Type B pancreatic cell (in vitro differentiated cells): ENCODE data around the gene TRAF1. TPM values are rescaled to one million over a fixed set of nuclear protein-coding genes. Genes with fewer than 3 reads are reported as not detected.
A peak's percentile ranks its signal among the peaks of the same experiment; 100 is the strongest.

ENCODE experiments used
- DNase-seq: peaks from one replicate; pipeline ENCODE4 v3.0.0; 2021; ENCODE audit warnings: mixed read lengths; ENCODE audit not compliant: unreplicated experiment; ENCODE audit errors: extremely low spot score
- H3K27ac Mint-ChIP-seq: 2 replicates; pipeline ENCODE4 v1.8.0; 2021; ENCODE audit warnings: mild to moderate bottlenecking, mixed read lengths
- H3K27me3 Mint-ChIP-seq: 2 replicates; pipeline ENCODE4 v1.8.0; 2021; ENCODE audit warnings: mixed read lengths
- H3K36me3 Mint-ChIP-seq: 2 replicates; pipeline ENCODE4 v1.8.0; 2021; ENCODE audit warnings: mixed read lengths
- H3K4me1 Mint-ChIP-seq: one replicate; pipeline ENCODE4 v1.8.0; 2021; ENCODE audit warnings: mixed read lengths; ENCODE audit not compliant: unreplicated experiment
- H3K4me3 Mint-ChIP-seq: 2 replicates; pipeline ENCODE4 v1.8.0; 2021; ENCODE audit warnings: mild to moderate bottlenecking, mixed read lengths
- H3K9me3 Mint-ChIP-seq: 2 replicates; pipeline ENCODE4 v1.8.0; 2021; ENCODE audit warnings: mixed read lengths
- total RNA-seq: library from RNA; stranded (reverse); gene quantifications from 2 replicates; pipeline ENCODE4 v1.2.1, GENCODE V29; 2021; ENCODE audit warnings: low replicate concordance
- TF ChIP-seq, protein P1 (sequence below): fragments of 200-600 bp; sonication (generic); conservative IDR thresholded peaks from 2 replicates; pipeline ENCODE4 v1.5.0; 2021; ENCODE audit warnings: antibody characterized with exemption, mild to moderate bottlenecking

The TRAF1 gene
- total RNA-seq, 1 donor from 2014 or later = 3.1 TPM

DNA sequence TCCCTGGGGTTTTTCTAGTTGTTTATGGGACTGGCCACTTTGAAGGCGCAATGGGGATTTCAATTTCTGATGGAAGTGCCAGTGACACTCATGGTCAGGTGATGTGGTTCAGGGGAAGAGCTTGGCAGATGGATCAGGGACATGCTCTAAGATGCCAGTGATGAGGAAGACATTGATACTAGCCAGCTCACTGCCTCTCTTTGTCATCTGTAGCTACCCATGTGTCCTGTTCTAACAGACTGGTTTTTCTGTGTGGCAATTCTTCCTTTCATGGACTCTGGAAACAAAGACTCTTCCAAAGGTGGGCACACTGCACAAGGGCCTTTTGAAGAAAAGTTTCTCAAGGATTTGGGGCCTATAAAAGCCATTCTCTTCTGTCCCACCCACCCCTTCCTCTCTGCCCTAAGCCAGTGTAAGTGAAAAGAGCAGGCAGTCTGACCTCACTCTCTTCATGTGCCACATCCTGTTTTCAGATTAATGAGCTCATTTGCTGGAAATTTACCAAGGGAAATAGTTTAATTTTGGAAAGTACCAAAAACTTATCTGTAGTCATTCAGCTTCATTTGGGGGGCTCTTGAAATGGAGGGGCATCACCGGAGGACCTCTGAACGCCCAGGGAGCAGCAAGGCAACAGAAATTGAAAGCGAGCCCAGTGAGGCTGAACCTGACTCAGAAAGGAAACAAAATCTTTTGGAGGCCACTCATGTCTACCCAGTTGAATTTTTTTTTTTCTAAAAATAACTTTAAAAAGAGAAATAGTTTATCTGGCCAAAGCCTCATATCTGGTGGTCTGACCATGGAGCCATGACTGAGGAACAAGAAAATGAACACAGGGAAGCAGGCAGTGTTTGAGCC is 4.9 kb upstream of the TRAF1 start:
- H3K27me3 Mint-ChIP-seq = peaks cover 10% of the 10 kb centered on the region
- H3K27ac Mint-ChIP-seq = no peak overlapping the region
- no peak for DNase-seq
- no peaks in the 10 kb centered on the region for H3K36me3 Mint-ChIP-seq
- TF ChIP-seq, protein P1, sequence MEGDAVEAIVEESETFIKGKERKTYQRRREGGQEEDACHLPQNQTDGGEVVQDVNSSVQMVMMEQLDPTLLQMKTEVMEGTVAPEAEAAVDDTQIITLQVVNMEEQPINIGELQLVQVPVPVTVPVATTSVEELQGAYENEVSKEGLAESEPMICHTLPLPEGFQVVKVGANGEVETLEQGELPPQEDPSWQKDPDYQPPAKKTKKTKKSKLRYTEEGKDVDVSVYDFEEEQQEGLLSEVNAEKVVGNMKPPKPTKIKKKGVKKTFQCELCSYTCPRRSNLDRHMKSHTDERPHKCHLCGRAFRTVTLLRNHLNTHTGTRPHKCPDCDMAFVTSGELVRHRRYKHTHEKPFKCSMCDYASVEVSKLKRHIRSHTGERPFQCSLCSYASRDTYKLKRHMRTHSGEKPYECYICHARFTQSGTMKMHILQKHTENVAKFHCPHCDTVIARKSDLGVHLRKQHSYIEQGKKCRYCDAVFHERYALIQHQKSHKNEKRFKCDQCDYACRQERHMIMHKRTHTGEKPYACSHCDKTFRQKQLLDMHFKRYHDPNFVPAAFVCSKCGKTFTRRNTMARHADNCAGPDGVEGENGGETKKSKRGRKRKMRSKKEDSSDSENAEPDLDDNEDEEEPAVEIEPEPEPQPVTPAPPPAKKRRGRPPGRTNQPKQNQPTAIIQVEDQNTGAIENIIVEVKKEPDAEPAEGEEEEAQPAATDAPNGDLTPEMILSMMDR = no peak
- H3K4me3 Mint-ChIP-seq = peak overlapping the region; percentile 67
- peaks cover 24% of the 10 kb centered on the region for H3K4me1 Mint-ChIP-seq
- no peaks in the 10 kb centered on the region for H3K9me3 Mint-ChIP-seq

DNA sequence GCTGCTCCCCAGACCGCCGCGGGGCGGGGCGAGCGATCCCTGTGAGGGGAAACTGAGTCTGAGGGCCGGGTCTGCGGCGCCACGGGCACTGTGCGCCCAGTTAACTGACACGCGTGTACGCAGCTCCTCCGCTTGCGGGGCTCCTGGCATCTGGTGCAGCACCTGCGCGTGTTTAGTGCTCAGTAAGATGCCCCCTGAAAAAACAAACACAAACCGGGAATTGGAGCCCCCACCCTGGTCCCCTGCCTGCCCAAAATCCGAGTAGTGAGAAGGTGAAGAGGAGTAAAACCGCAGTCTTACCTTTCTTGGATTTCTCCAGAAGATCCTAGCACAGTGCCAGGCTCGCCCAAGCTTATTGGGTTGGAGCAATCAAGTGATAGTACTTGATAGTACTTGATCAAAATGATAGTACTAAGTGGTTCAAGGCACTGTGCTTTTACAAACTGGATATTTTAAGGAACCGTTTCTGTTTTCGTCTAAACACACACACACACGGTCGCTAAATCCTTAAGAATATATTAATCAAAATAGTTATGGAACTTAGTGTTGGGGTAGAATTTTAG is 2.7 kb upstream of the TRAF1 start:
- Mint-ChIP-seq H3K4me3 (peak overlapping the region; percentile 83), H3K9me3 (no peaks in the 10 kb centered on the region), H3K4me1 (peaks cover 13% of the 10 kb centered on the region), H3K36me3 (no peaks in the 10 kb centered on the region), H3K27me3 (peaks cover 10% of the 10 kb centered on the region), H3K27ac (no peak overlapping the region)
- TF ChIP-seq, protein P1 = no peak
- no peak for DNase-seq

DNA sequence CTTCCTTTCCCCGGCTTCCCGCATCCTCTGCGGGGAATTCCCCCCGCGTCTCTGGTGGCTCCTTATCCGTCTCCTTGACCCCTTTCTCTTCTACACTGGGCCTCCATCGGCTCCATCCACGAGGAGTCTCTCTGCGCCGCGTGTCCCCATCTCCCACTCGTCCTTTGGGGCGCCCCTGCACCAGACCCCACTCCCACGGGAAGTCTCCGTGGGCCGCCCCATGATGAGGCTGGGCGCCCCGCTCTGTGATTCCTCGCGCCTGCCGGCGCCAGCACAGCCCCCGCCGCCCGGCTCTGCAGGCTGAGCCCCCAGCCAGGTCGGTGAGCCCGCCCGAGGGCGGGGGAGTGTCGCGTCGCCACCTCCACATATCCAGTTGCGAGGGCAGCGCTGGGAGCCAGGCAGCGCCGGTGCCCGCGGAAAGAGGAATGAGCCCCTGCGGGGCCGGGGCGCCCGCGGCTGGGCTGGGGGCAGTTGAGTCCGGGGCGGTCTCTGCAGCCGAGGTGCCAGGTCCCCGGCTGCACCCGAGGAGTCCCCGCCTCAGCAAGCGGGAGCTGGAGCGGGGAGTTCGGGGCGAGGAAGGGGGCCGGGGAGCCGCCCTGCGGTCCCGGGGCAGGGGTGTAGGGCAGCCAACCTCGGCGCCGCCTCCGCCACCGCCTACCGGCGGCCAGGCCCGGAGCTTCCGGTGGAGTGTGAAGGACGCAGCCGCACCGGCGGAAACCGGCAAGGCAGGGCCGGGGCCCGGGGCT is 2.1 kb upstream of the TRAF1 start:
- Mint-ChIP-seq H3K4me3 (peak overlapping the region; percentile 84), H3K27ac (peak overlapping the region; percentile 50), H3K27me3 (peaks cover 10% of the 10 kb centered on the region), H3K36me3 (no peaks in the 10 kb centered on the region), H3K9me3 (no peaks in the 10 kb centered on the region), H3K4me1 (peaks cover 13% of the 10 kb centered on the region)
- TF ChIP-seq, protein P1 = peak; percentile 47
- peak; percentile 78 for DNase-seq

DNA sequence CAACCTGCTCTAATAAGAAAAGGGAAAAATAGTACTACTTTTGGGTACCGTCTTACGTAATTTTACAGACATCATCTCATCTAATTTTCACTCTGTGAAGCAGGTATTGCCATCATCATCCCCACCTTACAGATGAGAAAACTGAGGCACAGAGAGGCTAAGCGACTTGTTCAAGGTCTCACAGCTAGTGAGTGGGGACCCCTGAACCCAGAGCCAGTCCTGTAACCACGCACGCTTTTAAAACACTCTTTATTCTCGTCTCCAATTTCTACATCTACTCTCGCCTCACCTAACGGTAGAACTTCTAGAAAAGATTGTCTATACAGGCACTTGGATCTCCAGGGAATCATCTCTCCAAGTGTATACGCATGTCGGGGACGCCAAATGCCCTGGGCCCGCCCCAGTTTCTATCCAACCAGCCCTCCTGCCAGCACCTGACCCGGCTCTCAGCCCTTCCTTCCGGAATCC is 1.5 kb upstream of the TRAF1 start:
- Mint-ChIP-seq H3K36me3 (no peaks in the 10 kb centered on the region), H3K4me3 (peak overlapping the region; percentile 84), H3K27me3 (peaks cover 6% of the 10 kb centered on the region), H3K9me3 (no peaks in the 10 kb centered on the region), H3K27ac (peak overlapping the region; percentile 50), H3K4me1 (peaks cover 13% of the 10 kb centered on the region)
- TF ChIP-seq, protein P1 = no peak
- no peak for DNase-seq

DNA sequence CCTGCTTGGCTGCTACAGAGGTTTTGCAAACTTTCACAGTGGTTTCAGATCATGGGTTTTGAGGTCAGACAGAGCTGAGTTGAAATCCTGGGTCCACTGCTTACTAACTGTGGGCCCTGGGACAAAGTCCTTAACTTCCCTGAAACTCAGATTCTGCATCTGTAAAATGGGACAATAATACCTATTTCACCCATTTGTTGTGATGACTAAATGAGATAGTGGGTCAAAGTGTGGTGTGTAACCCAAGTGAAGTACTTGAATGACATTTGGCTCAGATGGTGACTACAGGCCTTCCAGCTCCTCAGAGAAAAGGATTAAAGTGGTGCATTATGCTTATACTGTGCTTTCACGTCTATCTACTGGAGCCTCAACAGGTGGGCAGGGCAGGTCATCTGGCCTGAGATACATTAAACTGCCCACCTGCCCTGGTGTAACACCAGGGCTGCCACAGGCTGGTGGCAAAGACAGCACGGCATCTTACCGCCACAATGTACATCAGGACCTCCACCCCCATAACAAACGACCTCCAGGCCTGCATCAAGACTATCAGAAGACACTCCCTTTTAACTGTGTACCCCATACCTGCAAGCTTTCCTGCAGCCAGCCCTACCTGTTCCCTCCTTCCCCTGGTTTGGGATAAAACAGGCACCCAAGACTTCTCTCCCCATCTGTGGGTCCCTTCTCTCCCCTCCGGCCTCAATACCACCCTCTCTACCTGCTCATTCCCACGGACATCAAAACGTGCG is 846 bp upstream of the TRAF1 start:
- Mint-ChIP-seq H3K4me3 (peak overlapping the region; percentile 84), H3K36me3 (no peaks in the 10 kb centered on the region), H3K27me3 (peaks cover 6% of the 10 kb centered on the region), H3K4me1 (peaks cover 13% of the 10 kb centered on the region), H3K27ac (no peak overlapping the region), H3K9me3 (no peaks in the 10 kb centered on the region)
- DNase-seq = no peak
- TF ChIP-seq, protein P1 = no peak
